Retinal pigment epithelial cell (primary cell): ENCODE results near the gene RXRA.

Experiments
- DNase-seq: peaks from one replicate; pipeline ENCODE4 v3.0.0-alpha.2; 2010; ENCODE audit warnings: low read depth
- H3K4me3 ChIP-seq: 2 replicates; pipeline ENCODE4 v1.5.1; 2011; ENCODE audit warnings: mild to moderate bottlenecking, low read length, control low read depth, moderate library complexity
- TF ChIP-seq, protein P1 (sequence below): conservative IDR thresholded peaks from 2 replicates; pipeline ENCODE4 v1.5.1; 2011; ENCODE audit warnings: low read depth, low read length, control low read depth, inconsistent platforms

Gene RXRA

DNA sequence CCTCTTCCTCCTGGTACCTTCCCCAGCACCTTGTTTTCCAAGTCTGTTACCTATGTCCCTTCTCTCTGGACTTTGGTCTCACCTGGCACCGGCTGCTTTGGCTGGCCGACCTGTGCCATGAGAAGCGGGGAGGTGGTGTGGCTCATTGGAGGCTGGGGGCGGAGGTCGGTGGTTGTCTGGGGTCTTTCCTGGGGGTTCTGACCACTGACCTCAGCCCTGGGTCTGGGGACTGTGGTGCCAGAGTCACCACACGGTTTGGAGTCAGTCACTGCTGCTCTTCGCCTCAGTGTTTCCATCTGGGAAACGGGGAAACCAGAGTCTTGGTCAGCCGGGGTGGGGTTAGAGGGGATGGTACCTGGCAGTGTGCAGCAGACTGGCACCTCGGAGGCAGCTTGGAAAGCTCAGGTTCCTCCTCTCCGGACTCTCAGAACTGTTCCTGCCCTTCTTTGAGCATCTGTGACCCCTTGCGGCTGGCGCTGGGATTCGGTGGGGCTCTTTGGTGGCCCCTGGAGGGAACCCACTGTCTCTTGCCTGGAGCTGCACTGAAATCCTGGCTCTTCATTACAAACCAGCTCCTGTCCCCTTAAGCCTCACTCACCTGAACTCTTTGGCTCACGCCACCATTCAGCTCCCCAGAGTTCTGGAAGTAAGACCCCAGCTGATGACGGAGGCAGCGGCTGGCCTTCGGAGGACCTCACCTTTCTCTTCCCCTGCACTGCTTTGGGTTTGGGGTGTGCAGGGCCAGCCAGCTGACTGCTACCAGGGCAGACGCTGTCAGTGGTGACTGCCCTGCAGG, 4.1 kb upstream of the RXRA start:
- no peak overlapping the region for H3K4me3 ChIP-seq
- no peak for DNase-seq
- TF ChIP-seq, protein P1, sequence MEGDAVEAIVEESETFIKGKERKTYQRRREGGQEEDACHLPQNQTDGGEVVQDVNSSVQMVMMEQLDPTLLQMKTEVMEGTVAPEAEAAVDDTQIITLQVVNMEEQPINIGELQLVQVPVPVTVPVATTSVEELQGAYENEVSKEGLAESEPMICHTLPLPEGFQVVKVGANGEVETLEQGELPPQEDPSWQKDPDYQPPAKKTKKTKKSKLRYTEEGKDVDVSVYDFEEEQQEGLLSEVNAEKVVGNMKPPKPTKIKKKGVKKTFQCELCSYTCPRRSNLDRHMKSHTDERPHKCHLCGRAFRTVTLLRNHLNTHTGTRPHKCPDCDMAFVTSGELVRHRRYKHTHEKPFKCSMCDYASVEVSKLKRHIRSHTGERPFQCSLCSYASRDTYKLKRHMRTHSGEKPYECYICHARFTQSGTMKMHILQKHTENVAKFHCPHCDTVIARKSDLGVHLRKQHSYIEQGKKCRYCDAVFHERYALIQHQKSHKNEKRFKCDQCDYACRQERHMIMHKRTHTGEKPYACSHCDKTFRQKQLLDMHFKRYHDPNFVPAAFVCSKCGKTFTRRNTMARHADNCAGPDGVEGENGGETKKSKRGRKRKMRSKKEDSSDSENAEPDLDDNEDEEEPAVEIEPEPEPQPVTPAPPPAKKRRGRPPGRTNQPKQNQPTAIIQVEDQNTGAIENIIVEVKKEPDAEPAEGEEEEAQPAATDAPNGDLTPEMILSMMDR: no peak

DNA sequence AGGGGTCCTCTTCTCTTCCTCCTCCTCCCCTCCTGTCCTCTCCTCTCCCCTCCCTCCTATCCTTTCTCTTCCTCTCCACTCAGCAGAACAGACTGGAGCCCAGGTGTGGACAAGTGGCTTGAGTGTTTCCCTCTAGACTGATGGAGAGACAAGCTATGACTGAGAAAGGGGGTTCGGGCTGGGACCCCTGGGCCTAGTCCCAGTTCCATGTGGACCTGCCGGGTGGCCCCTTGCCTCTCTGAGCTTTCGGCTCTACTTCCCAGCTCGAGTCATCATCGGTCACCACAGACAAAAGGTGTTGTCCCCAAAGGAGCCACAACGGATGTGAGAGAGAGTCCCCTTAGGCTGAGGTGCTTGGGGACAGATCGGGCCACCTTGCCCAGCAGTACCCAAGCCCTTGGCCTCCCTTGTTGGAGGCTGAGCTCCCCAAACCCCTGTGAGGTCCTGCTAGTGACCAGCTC, 3.4 kb upstream of the RXRA start:
- no peak for DNase-seq
- TF ChIP-seq, protein P1: no peak
- H3K4me3 ChIP-seq: no peak overlapping the region

DNA sequence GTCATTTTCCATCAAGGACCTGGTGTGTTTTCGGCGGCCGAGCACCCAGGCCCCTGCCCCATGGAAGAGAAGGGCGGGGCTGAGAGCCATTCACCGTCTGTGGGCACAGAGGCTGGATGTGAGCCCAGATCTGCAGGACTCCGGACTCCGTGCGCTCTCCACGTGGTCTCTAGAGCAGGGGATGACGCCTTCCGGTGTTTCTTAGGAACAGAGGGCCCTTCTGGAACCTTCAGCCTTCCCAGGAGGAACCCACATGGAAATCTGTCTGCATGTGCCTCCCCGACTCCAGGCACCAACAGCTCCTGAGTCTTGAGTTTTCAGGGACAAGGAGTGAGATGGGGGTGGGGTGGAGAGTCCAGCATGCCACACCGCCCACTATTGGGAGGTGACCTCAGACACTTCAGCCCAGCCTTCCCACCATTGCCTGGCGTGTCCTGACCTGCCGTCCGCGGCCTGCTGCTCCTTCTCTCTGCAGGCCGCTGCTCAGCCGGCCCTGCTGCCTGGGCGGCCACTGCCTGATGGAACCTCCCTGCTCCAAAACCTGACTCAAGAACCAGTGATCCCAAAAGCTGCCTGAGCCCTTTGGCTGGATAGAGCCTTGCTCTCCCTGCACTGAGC, 2.4 kb upstream of the RXRA start:
- H3K4me3 ChIP-seq: no peak overlapping the region
- TF ChIP-seq, protein P1: no peak
- DNase-seq: no peak

DNA sequence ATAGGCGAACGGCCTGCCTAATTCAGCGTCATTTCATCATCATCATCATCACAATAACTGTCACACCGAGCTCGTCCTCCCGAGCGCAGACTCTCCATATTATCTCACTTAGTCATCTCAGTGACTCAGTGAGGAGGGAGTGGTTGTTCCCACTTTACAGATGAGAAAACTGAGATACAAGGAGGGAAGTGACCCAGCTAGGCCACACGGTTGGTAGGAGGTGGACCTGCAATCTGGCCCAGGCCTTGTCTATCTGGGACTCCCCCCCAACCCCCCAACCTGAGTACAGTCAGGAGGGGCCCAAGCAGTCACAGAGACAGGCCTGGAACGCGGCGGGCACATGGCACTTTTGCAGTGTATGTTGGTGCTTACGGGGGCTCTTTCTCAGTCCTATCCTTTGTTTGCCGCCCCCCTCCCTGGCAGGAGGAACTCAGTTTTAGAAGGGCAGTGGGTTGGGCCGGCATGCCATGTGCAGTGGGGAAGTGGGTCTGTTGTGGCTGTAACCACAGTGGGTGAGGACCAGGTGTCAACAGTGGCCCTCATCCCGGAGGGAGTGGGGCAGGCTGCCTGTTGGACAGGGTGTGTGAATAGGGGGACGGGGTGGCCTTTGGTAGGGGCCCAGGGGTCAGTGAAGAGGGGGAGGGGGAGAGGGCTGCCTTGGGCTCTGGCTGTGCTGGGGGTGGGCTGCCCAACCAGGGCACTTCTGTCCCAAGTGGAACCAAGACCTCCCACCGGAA, 1.7 kb upstream of the RXRA start:
- no peak for DNase-seq
- H3K4me3 ChIP-seq: no peak overlapping the region

DNA sequence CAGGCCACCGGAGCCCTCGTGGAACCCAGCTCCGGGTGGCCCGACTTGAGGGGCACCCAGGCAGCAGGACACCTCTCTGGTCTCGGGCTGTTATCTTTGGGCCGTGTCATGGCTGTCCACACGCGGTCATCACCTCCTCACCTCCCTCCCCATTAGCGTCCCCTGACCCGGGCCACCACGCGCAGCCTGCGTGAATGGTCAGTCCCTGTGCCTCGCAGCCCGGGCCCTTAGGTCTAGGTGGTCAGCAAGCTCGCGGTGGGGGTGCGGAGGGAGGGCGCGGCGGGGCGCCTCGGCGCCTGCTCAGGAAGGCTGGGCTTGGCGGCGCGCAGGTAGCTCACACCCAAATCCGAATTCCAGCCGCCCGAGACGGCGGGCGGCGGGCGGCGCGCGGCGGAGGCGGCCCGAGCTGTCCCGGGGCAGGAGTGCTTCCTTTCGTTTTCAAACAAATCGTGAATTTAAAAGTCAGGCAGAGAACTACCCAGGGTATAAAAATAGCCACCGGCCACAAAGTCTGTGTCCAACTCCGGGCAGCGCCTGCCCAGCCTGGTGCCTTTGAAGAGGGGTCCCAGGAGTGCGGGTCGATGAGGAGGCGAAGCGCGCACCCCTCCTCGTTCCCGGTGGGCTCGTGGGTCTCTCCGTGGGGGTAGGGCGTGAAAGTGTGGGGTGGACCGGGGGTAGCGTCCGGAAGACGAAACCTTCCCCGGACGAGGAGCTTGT, 1.0 kb upstream of the RXRA start:
- peak overlapping the region; percentile 63 for H3K4me3 ChIP-seq
- DNase-seq: no peak
- TF ChIP-seq, protein P1: no peak

More for the DNA sequence above, 1.7 kb upstream of the RXRA start:
- TF ChIP-seq, protein P1: no peak

DNA sequence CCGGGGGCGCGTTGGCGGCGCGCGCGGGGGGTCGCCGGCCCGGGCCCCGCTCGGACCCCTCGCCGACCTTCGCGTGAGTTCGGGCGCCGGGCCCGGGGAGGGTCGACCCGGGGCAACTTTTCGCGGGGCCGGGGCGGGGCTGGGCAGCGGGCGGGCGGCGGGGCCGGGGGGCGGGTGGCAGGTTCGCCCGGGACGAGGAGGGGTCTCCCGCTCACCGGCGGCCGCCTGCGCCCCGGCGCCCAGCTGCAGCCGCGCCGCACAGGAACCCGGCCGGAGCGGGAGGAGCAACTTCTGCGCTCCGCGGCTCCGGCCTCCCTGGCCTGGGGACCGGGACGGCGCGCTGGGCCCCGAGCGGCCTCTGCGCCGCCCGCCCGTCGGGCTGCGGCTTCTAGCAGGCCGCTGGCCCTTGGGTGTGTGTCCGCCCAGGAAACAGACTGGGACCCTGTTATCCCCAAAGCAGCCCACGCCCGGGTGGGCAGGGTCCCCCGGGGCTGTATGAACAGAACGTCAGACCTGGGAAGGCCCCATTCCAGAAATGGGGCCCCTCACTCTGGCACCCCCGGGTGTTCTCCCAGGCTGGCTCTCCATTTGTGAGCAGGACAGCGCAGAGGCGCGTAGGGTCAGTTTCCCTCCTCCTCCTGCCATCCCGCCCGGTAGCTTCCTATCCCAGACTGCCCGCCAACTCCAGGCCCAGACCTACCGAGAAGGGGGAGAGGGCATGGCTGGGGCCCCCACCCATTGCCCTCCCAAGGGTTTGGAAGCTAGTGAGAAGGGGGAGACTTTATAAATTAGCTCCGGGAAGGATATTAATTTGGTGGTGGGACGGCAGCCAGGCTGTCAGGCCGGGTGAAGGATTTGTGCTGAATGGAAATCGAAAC, 708 bp downstream of the RXRA start:
- TF ChIP-seq, protein P1: no peak
- peak overlapping the region; percentile 64 for H3K4me3 ChIP-seq
- DNase-seq: no peak
